Embryonic facial prominence (tissue), 1 donor: ENCODE data around the gene NGDN.

Experiments
- DNase-seq: peaks from one replicate; pipeline ENCODE4 v3.0.0-alpha.2; 2016; ENCODE audit errors: extremely low spot score

NGDN gene

DNA sequence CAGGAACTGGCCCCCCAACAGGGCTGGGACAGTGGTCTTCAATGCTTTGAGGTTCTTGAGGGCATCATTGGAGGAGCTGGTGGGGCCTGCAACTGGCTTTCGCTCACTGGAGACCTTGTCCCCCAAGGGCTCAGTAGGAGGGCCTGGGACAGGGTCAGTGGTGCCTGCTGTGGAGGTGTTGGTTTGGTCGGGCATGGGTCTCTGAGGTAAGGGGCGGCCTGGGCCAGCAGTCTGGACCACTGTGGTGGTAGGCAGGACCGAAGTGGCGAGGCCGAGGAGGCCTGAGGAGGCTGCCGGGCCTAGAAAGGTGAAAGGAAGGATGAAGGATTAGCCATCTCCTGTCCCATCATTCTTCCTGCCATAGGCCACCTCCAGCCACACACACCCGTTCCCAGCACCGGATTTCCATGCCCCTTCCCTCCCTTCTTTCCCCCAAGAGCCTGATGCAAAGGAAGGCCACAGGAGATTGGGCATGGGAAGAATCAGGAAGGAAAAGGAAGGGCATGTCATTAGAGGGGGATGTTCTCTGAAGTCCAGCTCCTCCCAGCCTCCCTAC, 53.2 kb downstream of the NGDN start:
- no peak for DNase-seq

DNA sequence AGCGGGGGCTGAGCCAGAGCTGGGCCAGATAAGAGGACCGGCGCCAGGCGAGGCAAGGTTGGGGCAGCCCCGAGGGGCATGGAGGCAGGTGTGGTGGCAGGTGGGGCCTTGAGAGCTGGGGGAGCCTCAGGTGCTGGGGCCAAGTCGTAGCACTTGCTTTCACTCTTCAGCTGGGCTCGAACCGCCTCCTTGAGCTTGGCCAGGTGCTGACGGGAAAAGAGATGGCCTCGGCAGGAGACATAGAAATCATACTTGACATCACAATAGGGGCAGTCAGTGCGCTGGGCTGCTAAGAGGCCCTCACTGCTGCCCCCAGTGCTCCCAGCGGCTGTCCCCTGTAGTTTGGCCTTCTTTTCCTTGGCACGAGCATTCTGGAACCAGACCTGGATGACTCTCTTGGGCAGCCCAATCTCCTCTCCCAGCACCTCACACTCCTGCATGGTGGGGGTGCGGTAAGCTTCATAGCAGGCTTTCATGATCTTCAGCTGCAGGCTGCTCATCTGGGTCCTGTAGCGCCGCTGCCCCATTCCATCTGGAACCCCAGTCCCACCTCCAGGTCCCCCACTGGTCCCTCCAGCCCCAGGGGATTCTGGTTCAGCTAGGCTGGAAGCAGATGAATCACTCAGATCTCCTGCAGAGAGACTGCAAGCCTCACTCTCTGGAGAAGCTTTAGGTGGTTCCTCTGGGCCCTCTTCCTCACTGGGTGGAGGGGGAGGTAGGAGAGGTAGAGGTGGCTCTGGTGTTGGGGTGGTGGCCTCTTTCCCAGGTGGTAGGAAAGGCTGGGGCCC, 53.9 kb downstream of the NGDN start:
- no peak for DNase-seq

- DNase-seq, result no peak
Observed at GRCh38 chr14:23524954-23525353, 55.5 kb downstream of the NGDN start.

- DNase-seq, result no peak
Observed at GRCh38 chr14:23525611-23526010, 56.1 kb downstream of the NGDN start.
